ENCODE results near the gene SP8.

The SP8 gene

GRCh38 chr7:20737840-20738448 lies 48.7 kb downstream of the SP8 start:
- no peak overlapping the region for H3K27ac Mint-ChIP-seq (ENCODE audit: low read depth)
- no peaks in the 10 kb centered on the region for H3K27me3 Mint-ChIP-seq

GRCh38 chr7:20735346-20736065 lies 51.2 kb downstream of the SP8 start:
- Mint-ChIP-seq H3K27ac (ENCODE audit: low read depth) (no peak overlapping the region), H3K27me3 (no peaks in the 10 kb centered on the region), H3K4me3 (no peak overlapping the region), H3K36me3 (ENCODE audit: insufficient read depth) (no peaks in the 10 kb centered on the region), H3K9me3 (peaks cover 7% of the 10 kb centered on the region), H3K4me1 (no peaks in the 10 kb centered on the region)
- DNase-seq (ENCODE audit: low spot score in 2 of 2) (no peak), ATAC-seq (replicated peaks; ENCODE audit: extremely low read depth, poor library complexity, severe bottlenecking) (no peak)

More at GRCh38 chr7:20737840-20738448, 48.7 kb downstream of the SP8 start:
- Mint-ChIP-seq H3K4me3 (no peak overlapping the region), H3K9me3 (peaks cover 7% of the 10 kb centered on the region), H3K36me3 (ENCODE audit: insufficient read depth) (no peaks in the 10 kb centered on the region), H3K4me1 (no peaks in the 10 kb centered on the region)
- ATAC-seq (replicated peaks; ENCODE audit: extremely low read depth, poor library complexity, severe bottlenecking) (no peak), DNase-seq (ENCODE audit: low spot score in 2 of 2) (no peak)

All from central memory CD8-positive, alpha-beta T cell (primary cell).